MM.1S (cell line): Measurements from ENCODE around the gene CADM4.

Experiments used
- DNase-seq: peaks from one replicate; pipeline ENCODE4 v3.0.0-alpha.2; 2015
- H2AFZ ChIP-seq: fragments of 300-600 bp; sonication (generic); 2 replicates; pipeline ENCODE4 v1.6.0; 2016; ENCODE audit warnings: antibody characterized with exemption, low read length
- H3F3A ChIP-seq: fragments of 300-600 bp; sonication (generic); 2 replicates; pipeline ENCODE4 v1.6.1; 2016; ENCODE audit warnings: mild to moderate bottlenecking, antibody characterized with exemption, low read length, moderate library complexity, mixed read lengths; ENCODE audit not compliant: insufficient read depth
- H3K27ac ChIP-seq: fragments of 300-600 bp; sonication (generic); 2 replicates; pipeline ENCODE4 v1.5.1; 2016; ENCODE audit warnings: mild to moderate bottlenecking, low read length
- H3K27me3 ChIP-seq: fragments of 300-600 bp; sonication (generic); replicated peaks from 2 replicates; pipeline ENCODE4 v1.6.0; 2016; ENCODE audit warnings: low read length; ENCODE audit not compliant: insufficient read depth
- H3K36me3 ChIP-seq: fragments of 300-600 bp; sonication (generic); replicated peaks from 2 replicates; pipeline ENCODE4 v1.6.1; 2016; ENCODE audit warnings: mild to moderate bottlenecking, low read length, mixed read lengths; ENCODE audit not compliant: insufficient read depth
- H3K4me1 ChIP-seq: fragments of 300-600 bp; sonication (generic); 2 replicates; pipeline ENCODE4 v1.6.1; 2016; ENCODE audit warnings: low read length, mixed read lengths
- H3K4me2 ChIP-seq: fragments of 300-600 bp; sonication (generic); 2 replicates; pipeline ENCODE4 v1.6.0; 2016; ENCODE audit warnings: low read depth, low read length
- H3K4me3 ChIP-seq: fragments of 300-600 bp; sonication (generic); 2 replicates; pipeline ENCODE4 v1.5.1; 2016; ENCODE audit warnings: low read length, mixed read lengths
- H3K79me2 ChIP-seq: fragments of 300-600 bp; sonication (generic); 2 replicates; pipeline ENCODE4 v1.6.1; 2016; ENCODE audit warnings: mixed run types, low read length, mixed read lengths
- H3K9ac ChIP-seq: fragments of 300-600 bp; sonication (generic); 2 replicates; pipeline ENCODE4 v1.6.1; 2016; ENCODE audit warnings: low read length, mixed read lengths
- H3K9me2 ChIP-seq: fragments of 300-600 bp; sonication (generic); replicated peaks from 2 replicates; pipeline ENCODE4 v1.6.1; 2016; ENCODE audit warnings: mild to moderate bottlenecking, low read length, mixed read lengths; ENCODE audit not compliant: insufficient read depth
- H3K9me3 ChIP-seq: fragments of 300-600 bp; sonication (generic); replicated peaks from 2 replicates; pipeline ENCODE4 v1.6.1; 2016; ENCODE audit warnings: mild to moderate bottlenecking, low read length, mixed read lengths; ENCODE audit not compliant: insufficient read depth
- H4K20me1 ChIP-seq: fragments of 300-600 bp; sonication (generic); 2 replicates; pipeline ENCODE4 v1.6.1; 2016; ENCODE audit warnings: mild to moderate bottlenecking, low read length, moderate library complexity, mixed read lengths; ENCODE audit not compliant: insufficient read depth
- EZH2 ChIP-seq: fragments of 300-600 bp; sonication (generic); optimal IDR thresholded peaks from 2 replicates; pipeline ENCODE3; 2017; ENCODE audit warnings: low read depth, mild to moderate bottlenecking, antibody characterized with exemption, low read length, mixed read lengths
- EZH2phosphoT487 ChIP-seq: fragments of 300-600 bp; sonication (generic); IDR thresholded peaks from 2 replicates; pipeline ENCODE4 v1.6.1; 2018; ENCODE audit warnings: antibody characterized with exemption, low read length
- TF ChIP-seq, protein P1 (sequence below): fragments of 300-600 bp; sonication (generic); IDR thresholded peaks from 2 replicates; pipeline ENCODE4 v1.5.1; 2016; ENCODE audit warnings: antibody characterized with exemption, low read length, mixed read lengths

Gene CADM4

DNA sequence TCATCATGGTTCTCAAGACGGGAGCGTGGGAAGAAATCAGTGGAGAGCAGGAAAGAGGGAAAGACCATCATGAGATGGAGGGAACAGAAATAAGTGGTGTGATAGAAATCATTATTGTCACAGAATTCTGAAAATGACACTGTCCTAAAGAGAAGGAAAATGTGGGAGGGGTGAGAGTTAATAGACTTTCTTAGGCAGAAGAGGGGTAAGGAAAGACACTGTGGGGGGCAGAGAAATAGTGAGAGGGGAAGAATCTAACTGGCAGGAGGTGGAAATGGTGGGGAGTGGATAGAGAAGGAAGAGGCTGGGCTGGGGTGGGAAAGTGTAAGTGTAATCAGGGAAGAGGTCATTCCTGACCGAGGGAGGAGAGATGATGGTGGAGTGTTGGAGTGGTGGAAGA lies 60.9 kb downstream of the CADM4 start:
- H3K9me2 ChIP-seq: no peaks in the 10 kb centered on the region

DNA sequence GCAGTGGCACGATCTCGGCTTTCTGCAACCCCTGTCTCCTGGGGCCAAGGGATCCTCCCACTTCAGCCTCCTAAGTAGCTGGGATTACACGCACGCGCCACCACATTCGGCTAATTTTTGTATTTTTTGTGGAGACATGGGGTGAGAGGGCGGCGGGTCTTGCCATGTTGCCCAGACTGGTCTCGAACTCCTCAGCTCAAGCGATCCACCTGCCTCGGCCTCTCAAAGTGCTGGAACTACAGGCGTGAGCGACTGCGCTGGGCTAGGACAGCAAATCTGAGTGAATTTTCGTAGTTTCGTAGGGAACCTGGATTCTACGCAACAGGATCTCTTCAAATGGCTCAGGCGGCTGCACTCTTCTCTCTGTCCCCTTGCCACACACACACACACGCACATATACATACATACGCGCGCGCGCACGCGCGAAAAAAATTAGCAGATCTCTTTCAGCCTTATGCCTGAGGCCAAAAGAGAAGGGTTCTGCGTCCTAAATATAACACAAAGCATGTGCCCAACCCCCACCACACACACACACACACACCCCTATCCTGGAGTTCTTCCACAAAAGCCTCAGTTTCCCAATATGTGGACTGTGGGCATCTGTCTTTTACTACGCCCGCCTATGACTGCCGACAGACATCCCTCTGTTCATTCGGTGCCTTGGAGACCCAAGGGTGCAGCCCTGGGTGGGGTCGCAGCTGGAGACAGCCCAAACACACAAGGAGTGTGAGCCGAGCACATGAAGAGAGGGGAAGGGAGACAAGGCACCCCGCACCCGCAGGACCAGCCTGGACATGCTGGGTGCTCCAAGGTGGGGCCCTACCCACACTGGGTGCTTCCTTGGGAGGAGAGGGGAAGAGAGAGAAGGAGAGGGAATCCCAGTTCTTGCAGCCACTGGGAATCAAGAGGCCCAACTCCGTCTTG lies 63.4 kb downstream of the CADM4 start:
- Histone ChIP-seq H3K4me3 (peak overlapping the region; percentile 100), H3K4me2 (peak overlapping the region; percentile 97), H3K27me3 (peaks cover 19% of the 10 kb centered on the region; the same call in 1 of the 2 replicates), H3K27ac (peak overlapping the region; percentile 46; the same call in 1 of the 2 replicates), H3F3A (no peaks in the 10 kb centered on the region), H3K79me2 (peaks cover 16% of the 10 kb centered on the region), H3K9ac (peak overlapping the region; percentile 69; the same call in 1 of the 2 replicates), H3K9me3 (no peaks in the 10 kb centered on the region), H4K20me1 (no peaks in the 10 kb centered on the region), H3K9me2 (no peaks in the 10 kb centered on the region), H3K4me1 (peaks cover 4% of the 10 kb centered on the region; the same call in 1 of the 2 replicates), H3K36me3 (no peaks in the 10 kb centered on the region), H2AFZ (peak overlapping the region; percentile 86)
- TF ChIP-seq, protein P1, sequence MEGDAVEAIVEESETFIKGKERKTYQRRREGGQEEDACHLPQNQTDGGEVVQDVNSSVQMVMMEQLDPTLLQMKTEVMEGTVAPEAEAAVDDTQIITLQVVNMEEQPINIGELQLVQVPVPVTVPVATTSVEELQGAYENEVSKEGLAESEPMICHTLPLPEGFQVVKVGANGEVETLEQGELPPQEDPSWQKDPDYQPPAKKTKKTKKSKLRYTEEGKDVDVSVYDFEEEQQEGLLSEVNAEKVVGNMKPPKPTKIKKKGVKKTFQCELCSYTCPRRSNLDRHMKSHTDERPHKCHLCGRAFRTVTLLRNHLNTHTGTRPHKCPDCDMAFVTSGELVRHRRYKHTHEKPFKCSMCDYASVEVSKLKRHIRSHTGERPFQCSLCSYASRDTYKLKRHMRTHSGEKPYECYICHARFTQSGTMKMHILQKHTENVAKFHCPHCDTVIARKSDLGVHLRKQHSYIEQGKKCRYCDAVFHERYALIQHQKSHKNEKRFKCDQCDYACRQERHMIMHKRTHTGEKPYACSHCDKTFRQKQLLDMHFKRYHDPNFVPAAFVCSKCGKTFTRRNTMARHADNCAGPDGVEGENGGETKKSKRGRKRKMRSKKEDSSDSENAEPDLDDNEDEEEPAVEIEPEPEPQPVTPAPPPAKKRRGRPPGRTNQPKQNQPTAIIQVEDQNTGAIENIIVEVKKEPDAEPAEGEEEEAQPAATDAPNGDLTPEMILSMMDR: no peak
- no peak for TF ChIP-seq EZH2
- TF ChIP-seq EZH2phosphoT487: no peak
- no peak for DNase-seq

More for the DNA sequence above, 60.9 kb downstream of the CADM4 start:
- no peak overlapping the region for H3K9ac ChIP-seq
- H2AFZ ChIP-seq: no peak overlapping the region
- no peak overlapping the region for H3K27ac ChIP-seq
- H3K36me3 ChIP-seq: no peaks in the 10 kb centered on the region
- H3K9me3 ChIP-seq: no peaks in the 10 kb centered on the region
- no peak overlapping the region for H3K4me3 ChIP-seq
- no peak overlapping the region for H3K4me2 ChIP-seq
- no peak for DNase-seq
- TF ChIP-seq, protein P1: no peak
- no peak for TF ChIP-seq EZH2phosphoT487
- no peak for TF ChIP-seq EZH2
- no peaks in the 10 kb centered on the region for H4K20me1 ChIP-seq
- peaks cover 4% of the 10 kb centered on the region; the same call in 1 of the 2 replicates for H3K4me1 ChIP-seq
- H3F3A ChIP-seq: no peaks in the 10 kb centered on the region
- H3K27me3 ChIP-seq: peaks cover 19% of the 10 kb centered on the region; the same call in 1 of the 2 replicates
- peaks cover 11% of the 10 kb centered on the region for H3K79me2 ChIP-seq

DNA sequence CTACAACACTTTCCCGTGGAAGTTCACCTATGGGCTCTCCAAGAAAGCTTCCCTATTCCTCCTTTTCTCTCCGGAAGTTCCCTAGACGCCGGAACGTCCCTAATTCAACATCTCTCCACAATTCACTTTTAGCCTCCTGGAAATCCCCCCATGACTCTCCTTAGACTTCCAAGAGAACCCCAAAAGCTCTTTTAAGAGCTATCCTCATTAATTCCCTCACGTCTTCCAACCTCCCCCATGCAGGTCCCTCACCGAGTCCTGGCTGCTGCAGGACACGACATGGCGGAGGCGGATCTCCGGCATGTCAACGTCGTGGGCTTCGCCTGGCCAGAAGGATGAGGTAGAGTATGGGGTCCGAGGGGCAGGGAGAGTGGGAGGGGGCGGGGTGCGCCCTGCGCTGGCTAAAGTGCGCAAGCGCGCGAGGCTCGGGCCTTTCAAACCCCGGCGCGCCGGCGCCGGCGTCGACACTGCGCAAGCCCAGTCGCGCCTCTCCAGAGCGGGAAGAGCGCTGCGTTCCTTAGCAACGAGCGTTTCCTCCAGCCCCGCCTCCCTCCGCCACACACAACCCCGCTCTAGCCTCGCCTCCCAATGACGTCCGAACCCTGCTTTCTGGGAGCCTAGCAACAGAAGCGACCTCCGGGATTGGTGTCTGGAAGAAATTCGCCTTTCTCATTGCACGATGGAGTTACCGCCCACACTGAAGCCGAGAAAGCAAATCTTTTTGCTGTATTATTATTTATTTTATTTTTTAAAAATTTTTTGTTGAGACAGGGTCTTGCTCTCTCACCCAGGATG lies 64.3 kb downstream of the CADM4 start, which contains the start of the genes PINLYP and XRCC1:
Gene PINLYP (plus strand): TSS at position 646 of the 795 bp plus-strand sequence. CDS start 1,391 bp downstream, outside the sequence.
Gene XRCC1 (minus strand): TSS at position 372 of the 795 bp plus-strand sequence. CDS start 69 bp downstream, at position 303.
- H4K20me1 ChIP-seq: no peaks in the 10 kb centered on the region
- peak within 1 kb of the TSS; percentile 97 for H3K4me2 ChIP-seq
- peak within 1 kb of the TSS; percentile 97 for H3K9ac ChIP-seq
- peaks cover 4% of the 10 kb centered on the region; the same call in 1 of the 2 replicates for H3K4me1 ChIP-seq
- H3K9me2 ChIP-seq: no peaks in the 10 kb centered on the region
- H3K27me3 ChIP-seq: peaks cover 19% of the 10 kb centered on the region; the same call in 1 of the 2 replicates
- H3K36me3 ChIP-seq: no peaks in the 10 kb centered on the region
- H2AFZ ChIP-seq: peak within 1 kb of the TSS; percentile 96
- no peaks in the 10 kb centered on the region for H3F3A ChIP-seq
- peak within 1 kb of the TSS; percentile 53; the same call in 1 of the 2 replicates for H3K27ac ChIP-seq
- H3K9me3 ChIP-seq: no peaks in the 10 kb centered on the region
- H3K4me3 ChIP-seq: peak within 1 kb of the TSS; percentile 100
- TF ChIP-seq, protein P1: no peak
- no peak for TF ChIP-seq EZH2phosphoT487
- TF ChIP-seq EZH2: no peak
- DNase-seq: peak; percentile 99
- peaks cover 16% of the 10 kb centered on the region for H3K79me2 ChIP-seq
